Suprapubic skin (tissue), 4 donors: ENCODE results near the gene ZDHHC12.

Source experiments
- CTCF ChIP-seq, 2 donors: fragments of 200-600 bp in 1 of 2; fragments of 450-650 bp in 1 of 2; sonication (generic) in 1 of 2; IDR thresholded peaks; one replicate each; pipeline ENCODE4 v1.5.1; 2016 to 2019; ENCODE audit warnings: antibody characterized with exemption in 2 of 2, mild to moderate bottlenecking in 1 of 2, moderate library complexity in 1 of 2
- POLR2A ChIP-seq, 2 donors: fragments of 450-650 bp; IDR thresholded peaks; one replicate each; pipeline ENCODE4 v1.6.1; 2017; ENCODE audit warnings: antibody characterized with exemption in 2 of 2, mild to moderate bottlenecking in 2 of 2, moderate library complexity in 2 of 2
- POLR2AphosphoS5 ChIP-seq, 3 donors: sonication (generic); formaldehyde crosslinking; IDR thresholded peaks; one replicate each; pipeline ENCODE4 v1.6.1; 2017; ENCODE audit warnings: antibody characterized with exemption in 3 of 3

- TF ChIP-seq POLR2AphosphoS5 (IDR thresholded peaks at IDR 0.05) (no peak), CTCF (IDR thresholded peaks at IDR 0.05) (no peak), POLR2A (IDR thresholded peaks at IDR 0.05) (no peak)
These were observed 20.1 kb downstream of the ZDHHC12 start for GRCh38 chr9:128703616-128704355.
